NCI-H345 treated with DMSO at 0.1 percent for 48 hours (cell line): ENCODE results near the gene TBC1D30.
A peak's percentile ranks its signal among the peaks of the same experiment; 100 is the strongest.
"Not testable (repeated sequence)": the region's sequence is repeated elsewhere in the genome, so short reads cannot be mapped to it uniquely, and the experiment has no call there.

Experiments
- DNase-seq: peaks from one replicate; lab custom pipeline; 2025; ENCODE audit not compliant: unreplicated experiment; lab: John Stamatoyannopoulos, UW

Gene TBC1D30, protein sequence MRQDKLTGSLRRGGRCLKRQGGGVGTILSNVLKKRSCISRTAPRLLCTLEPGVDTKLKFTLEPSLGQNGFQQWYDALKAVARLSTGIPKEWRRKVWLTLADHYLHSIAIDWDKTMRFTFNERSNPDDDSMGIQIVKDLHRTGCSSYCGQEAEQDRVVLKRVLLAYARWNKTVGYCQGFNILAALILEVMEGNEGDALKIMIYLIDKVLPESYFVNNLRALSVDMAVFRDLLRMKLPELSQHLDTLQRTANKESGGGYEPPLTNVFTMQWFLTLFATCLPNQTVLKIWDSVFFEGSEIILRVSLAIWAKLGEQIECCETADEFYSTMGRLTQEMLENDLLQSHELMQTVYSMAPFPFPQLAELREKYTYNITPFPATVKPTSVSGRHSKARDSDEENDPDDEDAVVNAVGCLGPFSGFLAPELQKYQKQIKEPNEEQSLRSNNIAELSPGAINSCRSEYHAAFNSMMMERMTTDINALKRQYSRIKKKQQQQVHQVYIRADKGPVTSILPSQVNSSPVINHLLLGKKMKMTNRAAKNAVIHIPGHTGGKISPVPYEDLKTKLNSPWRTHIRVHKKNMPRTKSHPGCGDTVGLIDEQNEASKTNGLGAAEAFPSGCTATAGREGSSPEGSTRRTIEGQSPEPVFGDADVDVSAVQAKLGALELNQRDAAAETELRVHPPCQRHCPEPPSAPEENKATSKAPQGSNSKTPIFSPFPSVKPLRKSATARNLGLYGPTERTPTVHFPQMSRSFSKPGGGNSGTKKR

DNA sequence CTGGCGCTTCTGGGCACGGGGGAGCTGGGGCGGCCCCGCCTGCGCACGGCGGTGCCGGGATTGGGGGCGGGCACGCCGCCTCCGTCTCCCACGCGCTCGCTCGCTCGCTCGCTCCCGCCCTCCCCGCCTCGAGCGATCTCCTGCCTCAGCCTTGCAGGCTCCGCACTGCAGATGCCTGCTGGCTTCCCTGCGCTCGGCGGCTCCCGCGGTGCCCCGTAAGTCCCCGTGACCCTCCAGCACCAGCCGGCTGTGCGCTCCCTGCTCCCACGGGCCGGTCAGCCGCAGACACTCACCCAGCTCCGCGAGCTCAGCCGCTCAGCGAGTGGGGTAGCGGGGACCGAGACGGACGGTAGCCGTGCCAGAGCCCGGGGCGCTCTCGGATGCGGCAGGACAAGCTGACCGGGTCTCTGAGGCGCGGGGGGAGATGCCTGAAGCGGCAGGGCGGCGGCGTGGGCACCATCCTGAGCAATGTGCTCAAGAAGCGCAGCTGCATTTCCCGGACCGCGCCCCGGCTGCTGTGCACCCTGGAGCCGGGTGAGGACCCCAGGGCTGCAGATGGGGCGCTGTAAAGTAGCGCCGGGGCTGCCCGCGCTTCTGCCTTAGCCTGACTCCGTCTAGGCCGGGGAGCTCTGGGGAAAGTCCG, at the start of gene TBC1D30:
TSS of gene TBC1D30 (plus strand) at position 148 of the 643 bp plus-strand sequence. CDS start at position 381, 233 bp downstream.
- DNase-seq: peak; percentile 67

- DNase-seq: not testable (repeated sequence)
Observed at GRCh38 chr12:64775147-64775736, 49.2 kb upstream of the TBC1D30 start.

DNA sequence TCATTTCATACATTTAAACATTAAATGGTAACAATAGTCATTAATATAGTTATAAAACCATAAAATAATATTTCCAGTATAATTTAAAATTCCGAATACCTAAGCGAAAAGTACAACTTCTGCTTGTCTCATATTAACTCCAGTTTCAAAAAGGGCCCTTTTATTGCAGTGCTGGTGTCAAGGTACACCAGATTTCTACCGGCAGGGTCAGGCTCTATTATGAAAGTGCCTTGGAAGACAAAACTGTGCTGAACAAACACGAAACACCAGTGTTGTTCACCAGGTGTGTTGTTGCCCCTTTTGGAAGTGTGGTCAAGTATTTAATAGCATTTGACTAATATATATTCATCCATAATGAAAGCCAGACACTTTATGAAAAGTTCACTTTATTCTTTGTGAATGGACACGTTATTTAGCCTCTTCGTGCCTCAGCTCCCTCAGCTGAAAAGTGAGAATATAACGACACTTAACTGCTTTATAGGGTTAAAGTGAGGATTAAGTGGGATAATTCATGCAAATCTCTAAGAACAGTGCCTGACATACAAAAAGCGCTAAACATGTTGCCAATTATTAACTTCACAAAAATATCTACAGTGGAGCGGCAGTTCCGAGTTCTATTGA, 45.0 kb upstream of the TBC1D30 start:
- no peak for DNase-seq

DNA sequence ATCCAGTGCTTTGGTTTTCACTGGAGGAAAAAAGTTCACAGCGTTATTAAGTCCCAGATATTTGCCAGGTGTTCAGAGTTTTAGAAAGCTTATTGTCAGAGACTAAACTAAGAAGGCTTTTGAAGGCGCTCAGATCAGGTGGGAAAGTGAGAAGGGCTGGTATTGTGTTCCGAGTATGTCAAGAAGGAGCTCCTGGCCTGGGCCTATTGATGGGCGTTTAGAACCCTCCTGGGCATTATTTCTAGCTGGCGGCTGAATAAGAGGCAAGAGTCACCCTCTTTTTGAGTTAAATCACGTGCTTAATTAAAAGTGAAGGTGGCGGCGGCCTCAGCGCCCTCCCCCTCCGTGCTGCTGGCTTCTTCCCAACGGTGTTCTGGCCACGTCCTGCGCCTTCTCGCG, 44.3 kb upstream of the TBC1D30 start:
- peak; percentile 37 for DNase-seq

DNA sequence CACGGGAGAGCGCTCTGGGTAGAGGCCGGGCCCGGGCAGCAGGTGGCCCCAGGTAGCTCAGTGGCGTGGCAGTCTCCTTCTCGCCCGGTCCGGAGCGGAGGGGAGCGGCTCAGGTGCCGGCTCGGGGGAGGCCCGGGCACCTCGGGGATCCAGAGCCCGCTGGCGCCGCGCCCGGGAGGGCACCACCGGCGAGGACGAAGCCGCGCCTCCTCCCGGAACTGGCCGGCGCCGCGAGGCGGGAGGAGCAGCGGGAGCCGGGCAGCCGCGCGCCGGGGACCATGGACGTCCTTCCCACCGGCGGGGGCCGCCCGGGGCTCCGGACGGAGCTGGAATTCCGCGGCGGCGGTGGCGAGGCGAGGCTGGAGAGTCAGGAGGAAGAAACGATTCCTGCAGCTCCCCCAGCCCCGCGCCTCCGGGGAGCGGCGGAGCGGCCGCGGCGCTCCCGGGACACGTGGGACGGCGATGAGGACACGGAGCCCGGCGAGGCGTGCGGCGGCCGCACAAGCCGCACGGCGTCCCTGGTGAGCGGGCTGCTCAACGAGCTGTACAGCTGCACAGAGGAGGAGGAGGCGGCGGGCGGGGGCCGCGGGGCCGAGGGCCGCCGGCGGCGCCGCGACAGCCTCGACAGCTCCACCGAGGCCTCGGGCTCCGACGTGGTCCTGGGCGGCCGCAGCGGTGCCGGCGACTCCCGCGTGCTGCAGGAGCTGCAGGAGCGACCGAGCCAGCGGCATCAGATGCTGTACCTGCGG, 43.7 kb upstream of the TBC1D30 start:
- DNase-seq: peak; percentile 37

GRCh38 chr12:64781280-64782190, 42.9 kb upstream of the TBC1D30 start:
- DNase-seq: peak; percentile 30

DNA sequence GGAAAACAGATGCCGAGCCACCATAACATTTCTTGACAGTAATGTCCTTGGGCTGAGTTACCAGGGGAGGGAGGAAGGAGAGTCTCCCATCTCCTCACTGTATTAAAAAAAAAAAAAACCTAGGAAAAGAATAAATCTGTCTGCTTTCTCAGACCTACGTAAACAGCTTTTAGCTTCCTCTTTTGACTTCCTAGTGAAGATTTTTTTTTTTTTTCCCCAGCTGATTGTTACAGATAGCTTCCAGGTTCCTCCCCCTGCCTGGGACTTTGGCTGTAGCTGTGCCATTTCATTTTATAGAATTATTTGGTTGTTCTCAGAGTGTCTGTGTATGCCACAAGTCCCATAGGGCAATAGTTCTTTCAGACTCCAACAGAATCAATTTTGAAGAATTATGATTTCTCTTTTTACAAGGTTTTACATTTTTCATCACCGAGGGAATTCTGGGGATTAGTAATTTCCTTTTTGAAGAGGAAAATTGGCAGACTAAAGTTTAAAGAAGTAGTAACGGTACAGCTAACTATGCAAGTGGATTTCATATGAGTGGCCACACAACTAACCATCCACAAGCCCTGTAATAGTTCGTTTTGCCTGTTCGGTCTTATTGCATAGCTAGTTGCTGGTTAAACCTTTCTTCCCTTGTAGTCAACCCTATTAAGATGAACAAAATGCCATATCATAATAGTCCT, 42.1 kb upstream of the TBC1D30 start:
- no peak for DNase-seq

DNA sequence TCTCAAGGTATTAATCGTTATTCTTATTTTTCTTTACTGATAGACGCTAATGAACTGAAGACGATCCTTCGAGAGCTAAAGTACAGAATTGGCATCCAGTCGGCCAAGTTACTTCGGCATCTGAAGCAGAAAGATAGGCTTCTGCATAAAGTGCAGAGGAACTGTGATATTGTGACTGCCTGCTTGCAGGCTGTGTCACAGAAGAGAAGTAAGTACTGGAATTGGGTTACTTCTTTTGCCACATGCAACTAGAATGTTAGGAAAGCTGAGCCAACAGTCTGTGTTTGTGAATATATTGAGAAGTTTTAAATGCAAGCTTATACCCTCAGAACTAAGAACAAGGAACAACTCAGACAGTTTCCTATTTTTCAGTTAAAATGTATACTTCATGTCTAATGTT, 38.6 kb upstream of the TBC1D30 start:
- DNase-seq: no peak

- DNase-seq: no peak
Observed at GRCh38 chr12:64790166-64790565, 34.3 kb upstream of the TBC1D30 start.

DNA sequence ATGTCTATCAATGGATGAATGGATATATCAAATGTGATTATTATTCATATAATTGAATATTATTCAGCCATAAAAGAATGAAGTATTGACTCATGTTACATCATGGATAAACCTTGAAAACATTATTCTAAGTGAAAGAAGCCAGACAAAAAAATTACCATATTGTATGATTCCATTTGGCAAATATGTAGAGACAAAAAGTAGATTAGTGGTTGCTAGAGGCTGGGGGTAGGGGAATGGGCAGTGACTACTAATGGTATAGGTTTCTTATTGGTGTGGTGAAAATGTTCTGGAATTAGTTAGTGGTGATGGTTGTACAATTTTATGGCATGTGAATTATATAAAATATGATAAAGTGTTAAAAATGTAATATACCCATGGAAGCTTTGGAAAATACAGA, 33.4 kb upstream of the TBC1D30 start:
- no peak for DNase-seq

DNA sequence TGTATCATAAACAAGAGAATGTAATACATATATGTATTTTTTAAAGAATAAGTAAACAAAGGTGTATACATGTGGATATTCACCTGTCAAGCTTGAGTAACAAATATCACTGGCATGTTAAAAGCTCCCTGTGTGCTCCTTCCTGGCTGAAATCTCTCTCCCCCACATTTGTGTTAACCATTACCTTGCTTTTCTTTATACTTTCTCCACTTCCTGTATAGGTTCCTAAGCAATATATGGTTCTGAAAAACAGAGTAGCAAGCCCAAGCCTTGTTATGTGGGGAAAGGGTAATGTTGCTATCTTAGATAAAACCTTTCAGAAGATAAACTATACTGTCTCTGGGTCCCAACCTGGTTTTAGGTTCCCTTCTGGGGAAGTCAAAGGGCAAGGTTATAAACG, 32.3 kb upstream of the TBC1D30 start:
- no peak for DNase-seq

DNA sequence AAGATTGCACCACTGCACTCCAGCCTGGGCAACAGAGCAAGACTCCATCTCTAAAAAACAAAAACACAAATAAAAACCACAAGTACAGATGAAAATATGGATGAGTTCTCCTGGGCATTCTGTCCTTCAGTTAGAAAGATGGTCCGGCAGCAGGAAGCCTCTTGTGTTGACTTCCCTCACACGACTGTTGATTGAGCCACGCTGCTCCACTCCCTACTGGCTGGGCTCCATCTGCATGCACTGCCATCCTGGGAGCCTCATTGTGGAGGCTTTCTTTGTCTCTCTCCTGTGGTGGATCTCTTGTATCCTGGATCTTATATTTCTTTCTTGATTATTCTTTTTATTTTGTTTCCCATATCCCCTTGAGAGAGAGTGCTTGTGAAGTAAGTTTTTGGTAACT, 30.8 kb upstream of the TBC1D30 start:
- no peak for DNase-seq

- no peak for DNase-seq
Observed at GRCh38 chr12:64794305-64794704, 30.1 kb upstream of the TBC1D30 start.

GRCh38 chr12:64796205-64796845, 28.1 kb upstream of the TBC1D30 start:
- peak; percentile 71 for DNase-seq

DNA sequence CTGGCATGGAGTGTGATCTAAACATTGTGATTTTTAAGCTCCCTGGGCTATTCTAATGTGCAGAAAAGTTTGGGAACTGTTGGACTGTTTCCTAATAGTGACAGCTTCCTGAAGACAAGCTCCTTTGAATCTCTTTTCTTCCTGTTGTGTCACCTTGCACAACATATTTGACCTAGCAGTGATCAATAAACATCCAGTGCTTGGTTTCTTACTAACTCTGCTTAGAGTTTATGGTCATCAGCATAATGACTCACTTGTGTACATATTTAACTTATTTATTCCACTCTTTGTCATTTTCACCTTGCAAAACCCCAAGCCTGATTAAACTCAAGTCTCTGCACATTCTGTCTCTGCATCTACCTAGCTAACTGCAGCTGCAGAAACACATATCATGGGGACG, 27.3 kb upstream of the TBC1D30 start:
- DNase-seq: no peak

DNA sequence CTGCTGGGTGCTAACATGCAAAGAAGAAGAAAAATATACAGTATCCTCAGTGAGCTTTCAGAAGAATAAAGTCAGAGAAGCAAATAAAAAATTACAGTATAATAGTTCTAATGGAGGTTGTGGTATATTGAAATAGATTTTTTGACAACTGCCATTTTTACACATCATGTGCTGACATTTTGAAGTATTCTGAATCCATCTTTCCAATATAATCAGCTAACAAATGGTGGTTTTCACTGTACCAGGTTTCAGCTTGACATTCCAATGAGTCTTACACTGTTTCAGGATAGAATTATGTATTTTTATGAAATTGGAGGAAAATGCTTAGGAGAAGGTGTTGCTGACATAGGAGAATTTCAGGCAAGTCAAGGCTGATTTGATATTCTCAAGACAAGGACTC, 26.3 kb upstream of the TBC1D30 start:
- no peak for DNase-seq

DNA sequence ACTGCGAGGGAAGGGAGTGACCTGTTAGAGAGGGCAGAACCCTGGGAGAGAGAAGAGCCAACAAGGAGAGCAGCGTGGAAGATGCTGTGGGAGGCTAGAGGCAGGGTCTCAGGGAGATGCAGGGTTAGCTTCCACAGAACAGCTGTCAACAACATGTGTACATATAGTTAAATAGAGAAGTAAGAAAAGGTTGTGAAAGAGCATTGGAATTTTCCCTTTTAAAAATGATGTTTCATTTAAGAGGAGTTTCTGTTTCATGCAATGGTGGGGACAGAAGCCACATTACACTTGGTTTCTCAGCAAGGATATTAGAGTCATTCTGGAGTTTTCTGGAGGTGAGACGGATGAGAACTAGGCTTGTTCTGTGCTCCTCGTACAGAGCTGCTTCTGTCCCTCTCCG, 23.8 kb upstream of the TBC1D30 start:
- no peak for DNase-seq

DNA sequence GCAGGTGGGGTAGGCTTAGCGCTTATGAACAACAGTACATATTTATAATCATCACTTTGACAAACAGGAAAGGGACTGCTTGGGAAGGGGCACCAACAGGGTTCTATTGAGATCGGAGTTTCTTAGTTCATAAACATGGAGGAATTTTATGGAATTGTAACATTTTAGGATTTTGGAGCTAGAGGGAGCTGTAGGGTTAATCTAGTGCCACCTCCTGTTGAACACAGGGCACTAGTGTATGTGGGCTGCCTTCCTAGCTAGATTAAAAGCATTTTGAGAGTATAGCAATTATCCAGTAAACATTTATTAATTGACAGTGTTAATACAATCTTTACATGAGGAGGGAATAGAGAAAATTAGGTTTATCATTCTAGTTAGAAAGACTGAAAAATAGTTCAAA, 23.1 kb upstream of the TBC1D30 start:
- DNase-seq: no peak
